ENCODE data around the gene IGSF21.
"Not testable (repeated sequence)": the region's sequence is repeated elsewhere in the genome, so short reads cannot be mapped to it uniquely, and the experiment has no call there.

IGSF21 gene

GRCh38 chr1:18147672-18148071 lies 40.1 kb downstream of the IGSF21 start:
- DNase-seq = no peak

- no peak for DNase-seq
These were observed 40.9 kb downstream of the IGSF21 start for GRCh38 chr1:18148461-18148860.

GRCh38 chr1:18149027-18149641 lies 41.5 kb downstream of the IGSF21 start:
- peak; percentile 38 for DNase-seq

- no peak for DNase-seq
These were observed 44.0 kb downstream of the IGSF21 start for GRCh38 chr1:18151436-18152122.

- DNase-seq = no peak
These were observed 47.0 kb downstream of the IGSF21 start for GRCh38 chr1:18154430-18155194.

GRCh38 chr1:18155881-18156385 lies 48.3 kb downstream of the IGSF21 start:
- no peak for DNase-seq

GRCh38 chr1:18157352-18157751 lies 49.8 kb downstream of the IGSF21 start:
- no peak for DNase-seq

GRCh38 chr1:18157968-18158367 lies 50.4 kb downstream of the IGSF21 start:
- no peak for DNase-seq

GRCh38 chr1:18158714-18159113 lies 51.1 kb downstream of the IGSF21 start:
- DNase-seq = no peak

- no peak for DNase-seq
These were observed 52.8 kb downstream of the IGSF21 start for GRCh38 chr1:18160290-18160942.

GRCh38 chr1:18161690-18162089 lies 54.1 kb downstream of the IGSF21 start:
- DNase-seq = no peak

GRCh38 chr1:18165640-18166039 lies 58.0 kb downstream of the IGSF21 start:
- DNase-seq = not testable (repeated sequence)

- DNase-seq = no peak
These were observed 58.7 kb downstream of the IGSF21 start for GRCh38 chr1:18166341-18166740.

- no peak for DNase-seq
These were observed 59.3 kb downstream of the IGSF21 start for GRCh38 chr1:18166929-18167328.

GRCh38 chr1:18170444-18170843 lies 62.8 kb downstream of the IGSF21 start:
- no peak for DNase-seq

GRCh38 chr1:18174037-18174436 lies 66.4 kb downstream of the IGSF21 start:
- DNase-seq = no peak

- DNase-seq = no peak
These were observed 67.5 kb downstream of the IGSF21 start for GRCh38 chr1:18175051-18175450.

- no peak for DNase-seq
These were observed 68.2 kb downstream of the IGSF21 start for GRCh38 chr1:18175530-18176377.

GRCh38 chr1:18176619-18177018 lies 69.0 kb downstream of the IGSF21 start:
- DNase-seq = no peak

- no peak for DNase-seq
These were observed 70.5 kb downstream of the IGSF21 start for GRCh38 chr1:18178111-18178510.

- DNase-seq = no peak
These were observed 71.4 kb downstream of the IGSF21 start for GRCh38 chr1:18179009-18179408.
